ENCODE measurements around the gene GDF2.

Gene GDF2

DNA sequence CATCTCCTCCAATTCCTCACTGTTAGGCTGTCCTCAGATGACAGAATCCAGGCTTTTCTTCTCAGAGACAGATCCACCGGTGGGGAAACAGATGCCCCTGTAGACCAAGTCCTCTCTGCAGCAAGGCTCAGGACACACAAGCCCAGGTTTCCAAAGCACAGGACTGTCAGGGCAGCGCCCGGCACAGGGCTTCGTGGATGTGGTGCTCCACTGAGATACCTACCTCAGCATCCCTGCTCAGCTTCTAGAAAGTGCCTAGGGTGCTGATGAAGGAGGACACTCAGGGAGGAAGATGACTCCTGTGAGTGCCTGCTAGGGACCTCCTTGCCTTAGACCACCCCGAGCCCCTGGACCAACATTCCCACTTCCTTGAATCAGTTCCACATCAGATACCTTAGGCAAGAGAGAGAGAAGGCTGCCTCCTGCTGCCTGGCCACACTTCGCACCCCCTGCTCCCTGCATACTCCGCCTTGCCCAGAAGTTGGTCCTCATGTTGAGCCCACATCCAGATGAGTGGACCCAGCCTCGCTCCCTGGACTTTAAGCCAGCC is 17.0 kb downstream of the GDF2 start:
- TF ChIP-seq GATA1 (IDR thresholded peaks at IDR 0.05; ENCODE audit: low read depth, low read length) (no peak), POLR2A (IDR thresholded peaks at IDR 0.05; ENCODE audit: low read length) (no peak)
- DNase-seq: no peak

GRCh38 chr10:47339759-47340607 is 17.7 kb downstream of the GDF2 start:
- TF ChIP-seq POLR2A (IDR thresholded peaks at IDR 0.05; ENCODE audit: low read length): no peak
- no peak for TF ChIP-seq GATA1 (IDR thresholded peaks at IDR 0.05; ENCODE audit: low read depth, low read length)
- DNase-seq: no peak

DNA sequence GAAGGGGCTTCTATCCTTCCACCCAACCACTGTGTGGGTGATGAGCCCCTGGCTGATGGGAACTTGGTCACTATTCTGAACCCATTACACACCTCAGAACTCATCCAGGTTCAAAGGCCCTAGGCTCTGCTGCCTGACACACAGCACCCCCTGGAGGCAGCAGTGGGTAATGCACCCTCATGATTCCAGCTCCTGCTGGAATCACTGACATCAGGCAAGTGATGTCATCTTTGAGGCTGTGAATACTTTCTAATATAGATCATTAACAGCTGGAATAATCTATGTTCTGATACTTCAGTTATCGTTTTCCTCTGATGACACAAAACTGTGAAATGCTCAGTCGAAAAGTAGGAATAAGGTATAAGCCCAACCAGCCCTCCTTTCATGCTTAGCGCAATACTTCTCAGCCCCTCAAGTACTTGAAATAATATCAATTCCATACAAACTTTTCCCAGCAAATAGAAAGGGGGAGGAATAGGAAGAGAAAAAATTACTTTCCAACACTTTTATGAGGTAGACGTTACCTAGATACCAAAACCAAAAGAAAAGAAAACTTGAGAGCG is 18.4 kb downstream of the GDF2 start:
- TF ChIP-seq POLR2A (IDR thresholded peaks at IDR 0.05; ENCODE audit: low read length): no peak
- TF ChIP-seq GATA1 (IDR thresholded peaks at IDR 0.05; ENCODE audit: low read depth, low read length): no peak
- DNase-seq: peak; percentile 55 to 79

- no peak for DNase-seq
- TF ChIP-seq POLR2A (IDR thresholded peaks at IDR 0.05; ENCODE audit: low read length) (no peak), GATA1 (IDR thresholded peaks at IDR 0.05; ENCODE audit: low read depth, low read length) (no peak)
Measured at GRCh38 chr10:47344996-47345870, 23.0 kb downstream of the GDF2 start.

DNA sequence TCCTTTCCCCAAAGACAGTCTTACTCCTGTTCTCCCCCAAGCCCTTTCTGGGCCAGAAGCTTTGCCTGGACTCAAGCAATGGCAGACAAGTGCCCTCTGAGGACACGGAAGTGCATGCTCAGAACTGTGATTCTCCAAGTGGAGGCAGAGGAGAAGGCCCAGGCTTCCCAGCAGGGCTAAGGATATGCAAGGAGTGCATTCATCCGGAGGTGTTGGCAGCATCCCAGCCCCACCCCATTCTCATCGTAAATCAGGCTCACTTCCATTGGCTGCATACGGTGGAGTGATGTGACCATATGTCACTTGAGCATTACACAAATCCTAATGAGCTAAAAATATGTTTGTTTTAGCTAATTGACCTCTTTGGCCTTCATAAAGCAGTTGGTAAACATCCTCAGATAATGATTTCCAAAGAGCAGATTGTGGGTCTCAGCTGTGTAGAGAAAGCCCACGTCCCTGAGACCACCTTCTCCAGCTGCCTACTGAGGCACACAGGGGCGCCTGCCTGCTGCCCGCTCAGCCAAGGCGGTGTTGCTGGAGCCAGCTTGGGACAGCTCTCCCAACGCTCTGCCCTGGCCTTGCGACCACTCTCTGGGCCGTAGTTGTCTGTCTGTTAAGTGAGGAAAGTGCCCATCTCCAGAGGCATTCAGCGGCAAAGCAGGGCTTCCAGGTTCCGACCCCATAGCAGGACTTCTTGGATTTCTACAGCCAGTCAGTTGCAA is 24.5 kb downstream of the GDF2 start:
- TF ChIP-seq GATA1 (IDR thresholded peaks at IDR 0.05; ENCODE audit: low read depth, low read length): no peak
- no peak for TF ChIP-seq POLR2A (IDR thresholded peaks at IDR 0.05; ENCODE audit: low read length)
- no peak for DNase-seq

- DNase-seq: no peak
- no peak for TF ChIP-seq POLR2A (IDR thresholded peaks at IDR 0.05; ENCODE audit: low read length)
Measured at GRCh38 chr10:47347303-47347675, 25.0 kb downstream of the GDF2 start.

DNA sequence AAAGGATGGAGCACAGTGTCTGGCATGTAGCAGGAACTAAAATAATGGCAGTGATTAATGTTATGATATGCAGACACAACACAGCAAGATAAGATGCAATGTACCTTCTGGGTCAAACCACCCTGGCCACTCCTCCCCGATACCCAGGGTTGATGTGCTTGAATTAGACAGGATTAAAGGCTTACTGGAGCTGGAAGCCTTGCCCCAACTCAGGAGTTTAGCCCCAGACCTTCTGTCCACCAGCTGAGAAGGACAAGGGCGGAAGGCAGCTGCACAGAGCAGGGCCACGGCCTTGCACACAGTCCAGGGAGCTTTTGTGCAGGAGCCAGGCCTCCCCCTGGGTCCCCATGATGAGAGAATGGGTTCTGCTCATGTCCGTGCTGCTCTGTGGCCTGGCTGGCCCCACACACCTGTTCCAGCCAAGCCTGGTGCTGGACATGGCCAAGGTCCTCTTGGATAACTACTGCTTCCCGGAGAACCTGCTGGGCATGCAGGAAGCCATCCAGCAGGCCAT is 25.9 kb downstream of the GDF2 start, which contains the start of gene RBP3:
RBP3 (plus strand) TSS at position 226 of the 514 bp plus-strand sequence; CDS start at position 348, 122 bp downstream.
- DNase-seq: no peak
- TF ChIP-seq GATA1 (IDR thresholded peaks at IDR 0.05; ENCODE audit: low read depth, low read length): no peak

GRCh38 chr10:47348661-47349470 is 26.6 kb downstream of the GDF2 start:
- no peak for TF ChIP-seq GATA1 (IDR thresholded peaks at IDR 0.05; ENCODE audit: low read depth, low read length)
- TF ChIP-seq POLR2A (IDR thresholded peaks at IDR 0.05; ENCODE audit: low read length): no peak
- no peak for DNase-seq

DNA sequence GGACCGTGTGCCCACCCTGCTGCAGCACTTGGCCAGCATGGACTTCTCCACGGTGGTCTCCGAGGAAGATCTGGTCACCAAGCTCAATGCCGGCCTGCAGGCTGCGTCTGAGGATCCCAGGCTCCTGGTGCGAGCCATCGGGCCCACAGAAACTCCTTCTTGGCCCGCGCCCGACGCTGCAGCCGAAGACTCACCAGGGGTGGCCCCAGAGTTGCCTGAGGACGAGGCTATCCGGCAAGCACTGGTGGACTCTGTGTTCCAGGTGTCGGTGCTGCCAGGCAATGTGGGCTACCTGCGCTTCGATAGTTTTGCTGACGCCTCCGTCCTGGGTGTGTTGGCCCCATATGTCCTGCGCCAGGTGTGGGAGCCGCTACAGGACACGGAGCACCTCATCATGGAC is 27.3 kb downstream of the GDF2 start:
- DNase-seq: no peak
- TF ChIP-seq POLR2A (IDR thresholded peaks at IDR 0.05; ENCODE audit: low read length): no peak
- no peak for TF ChIP-seq GATA1 (IDR thresholded peaks at IDR 0.05; ENCODE audit: low read depth, low read length)

GRCh38 chr10:47349941-47350371 is 27.7 kb downstream of the GDF2 start:
- no peak for DNase-seq

GRCh38 chr10:47350671-47351640 is 28.7 kb downstream of the GDF2 start:
- TF ChIP-seq POLR2A (IDR thresholded peaks at IDR 0.05; ENCODE audit: low read length) (no peak), GATA1 (IDR thresholded peaks at IDR 0.05; ENCODE audit: low read depth, low read length) (no peak)

More at GRCh38 chr10:47349941-47350371, 27.7 kb downstream of the GDF2 start:
- no peak for TF ChIP-seq POLR2A (IDR thresholded peaks at IDR 0.05; ENCODE audit: low read length)
- no peak for TF ChIP-seq GATA1 (IDR thresholded peaks at IDR 0.05; ENCODE audit: low read depth, low read length)

More at GRCh38 chr10:47350671-47351640, 28.7 kb downstream of the GDF2 start:
- DNase-seq: no peak
